Hindlimb muscle (tissue), 1 donor: ENCODE measurements around the gene LMX1B. TPM values are rescaled to one million over a fixed set of nuclear protein-coding genes. Genes with fewer than 3 reads are reported as not detected.

Experiments
- DNase-seq: peaks from one replicate; pipeline ENCODE4 v3.0.0-alpha.2; 2013
- polyA plus RNA-seq: library from polyadenylated mRNA; unstranded; fragments of 120-200 nt; gene quantifications from one replicate; pipeline ENCODE4 v1.2.1, GENCODE V29; 2013; ENCODE audit not compliant: insufficient read length

LMX1B gene
- polyA plus RNA-seq, 1 donor: 0.28 TPM

DNA sequence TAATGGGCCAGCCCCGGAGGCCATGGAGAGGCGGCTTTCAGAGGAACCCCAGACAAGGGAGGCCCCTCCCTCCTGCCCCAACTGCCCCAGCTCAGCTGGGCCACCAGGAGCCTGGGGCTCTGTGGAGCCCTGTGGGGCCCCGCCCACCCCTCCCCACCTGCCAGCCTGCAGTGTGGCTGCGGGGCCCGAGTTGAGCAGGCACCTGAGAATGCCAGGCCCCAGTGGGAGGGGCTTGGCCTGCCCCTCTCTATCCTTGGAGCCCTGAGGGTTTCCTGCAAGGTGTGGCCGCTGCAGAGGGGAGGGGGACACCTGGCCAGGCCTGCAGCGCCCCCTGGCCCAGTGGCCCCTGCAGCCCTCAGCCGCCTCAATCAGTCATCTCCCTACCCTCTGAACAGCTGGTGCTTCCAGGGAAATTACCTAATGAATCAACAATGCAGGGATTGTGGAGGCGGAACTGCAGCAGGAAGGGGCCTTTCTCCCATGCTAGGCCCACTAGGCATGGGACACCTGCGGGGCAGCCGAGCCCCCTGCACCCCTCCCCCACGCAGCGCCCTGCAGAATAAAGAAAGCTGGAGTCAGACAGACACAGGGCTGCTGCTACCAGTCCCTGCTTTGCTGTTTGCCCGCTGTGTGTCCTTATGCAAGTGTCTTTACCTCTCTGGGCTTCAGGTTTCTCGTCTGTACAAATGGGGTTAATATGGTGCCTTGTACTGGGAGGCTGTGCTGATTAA lies 48.0 kb downstream of the LMX1B start:
- DNase-seq: no peak

DNA sequence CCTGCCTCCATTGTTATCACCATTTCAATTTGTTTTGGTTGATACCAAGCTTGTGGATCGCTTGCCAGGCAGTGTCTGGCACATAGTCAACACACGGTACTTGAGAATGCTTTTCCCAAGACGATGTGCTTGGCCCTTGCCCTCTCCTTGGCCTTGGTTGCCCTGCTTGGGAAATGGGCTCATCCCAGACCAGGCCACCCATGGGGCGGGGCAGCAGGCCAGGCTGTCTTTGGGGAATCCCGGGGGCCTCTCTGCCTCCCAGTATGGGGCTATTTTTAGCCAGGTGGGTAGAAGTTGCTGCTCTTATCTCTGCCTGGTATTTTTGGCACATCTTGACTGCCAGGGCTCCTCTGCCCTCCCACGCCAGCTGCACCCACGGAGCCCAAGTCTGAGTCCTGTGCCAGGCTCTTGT lies 49.9 kb downstream of the LMX1B start:
- DNase-seq: no peak

DNA sequence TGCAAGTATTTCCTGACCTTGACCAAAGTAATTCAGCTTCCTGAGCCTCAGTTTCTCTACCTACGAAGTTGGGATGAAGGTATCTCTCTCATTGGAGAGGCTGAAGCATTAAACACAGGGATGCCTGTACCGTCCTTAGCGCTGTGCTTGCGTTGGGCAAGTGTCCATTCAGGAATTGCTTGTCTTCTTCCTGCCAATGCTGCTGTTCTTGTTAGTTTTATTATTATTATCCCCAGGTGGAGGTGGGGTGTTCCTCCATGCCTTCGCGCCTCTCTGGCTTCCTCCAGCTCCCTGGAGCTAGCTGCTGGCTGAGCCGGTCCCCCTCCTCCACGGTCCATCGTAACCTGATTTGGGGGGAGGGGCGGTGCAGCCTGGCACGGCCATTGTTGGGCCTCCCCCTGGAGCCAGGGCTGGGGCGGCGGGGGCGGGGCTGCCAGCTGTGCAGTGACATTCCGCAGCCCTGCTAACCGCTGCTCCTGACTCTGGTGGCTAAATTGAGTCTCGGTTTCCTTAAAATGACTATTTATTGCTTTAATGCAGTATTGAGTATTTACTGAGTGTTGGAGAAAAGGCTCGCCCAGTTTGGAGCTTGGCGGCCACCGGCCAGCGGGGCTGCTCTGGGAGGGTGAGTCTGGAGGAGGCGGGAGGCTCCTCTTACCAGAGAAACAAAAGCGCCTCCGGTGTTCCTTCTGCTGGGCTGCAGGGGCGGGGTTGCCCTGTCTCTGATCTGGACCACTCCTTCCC lies 51.3 kb downstream of the LMX1B start:
- no peak for DNase-seq

DNA sequence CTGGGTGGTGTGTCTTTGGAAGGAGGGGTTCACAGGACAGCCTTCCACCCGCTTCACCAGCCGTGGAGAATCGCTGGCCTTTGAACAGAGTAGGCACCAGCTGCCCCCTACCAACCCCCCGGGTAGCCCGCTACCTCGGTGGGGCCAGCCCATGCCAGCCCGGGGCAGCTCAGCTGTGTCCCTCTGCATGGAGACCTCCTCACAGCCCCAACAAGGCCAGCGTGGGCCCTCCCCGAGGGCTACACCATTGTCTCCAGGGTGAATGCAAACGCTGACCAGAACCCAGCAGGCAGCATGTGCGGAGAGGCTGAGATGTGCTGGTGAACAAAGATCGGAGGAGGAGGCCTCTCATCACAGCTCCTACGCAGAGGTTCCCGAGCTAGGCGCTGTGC lies 51.9 kb downstream of the LMX1B start:
- DNase-seq: no peak

DNA sequence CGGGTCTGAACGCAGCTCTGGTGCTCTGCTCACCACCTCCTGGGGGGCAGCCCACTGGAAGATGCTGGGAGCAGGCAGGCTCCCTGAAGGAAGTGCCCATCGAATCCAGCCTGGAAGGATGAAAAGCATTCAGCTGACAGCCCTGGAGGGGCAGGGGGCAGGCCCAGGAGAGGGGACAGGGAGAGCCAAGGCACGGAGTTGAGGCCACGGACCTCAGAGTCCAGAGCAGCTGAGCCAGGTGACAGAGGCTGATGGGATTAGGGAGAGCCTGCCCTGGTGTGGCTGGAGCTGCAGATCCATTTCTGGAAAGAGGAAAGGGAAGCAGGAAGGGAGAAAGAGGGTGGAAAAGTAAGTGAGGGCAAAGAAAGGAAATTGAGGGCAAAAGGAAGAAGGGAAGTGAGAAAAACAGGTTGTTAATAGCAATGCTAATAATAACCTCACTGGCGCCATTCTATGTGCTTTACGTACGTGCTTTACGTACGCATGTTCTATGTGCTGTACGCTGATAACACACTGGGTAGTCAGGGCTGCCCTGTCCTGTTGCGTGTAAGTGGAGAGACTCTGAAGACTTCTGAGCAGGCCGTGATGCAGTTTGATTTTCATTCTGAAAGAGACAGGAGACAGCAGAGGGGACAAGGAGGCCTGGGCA lies 52.6 kb downstream of the LMX1B start:
- no peak for DNase-seq

DNA sequence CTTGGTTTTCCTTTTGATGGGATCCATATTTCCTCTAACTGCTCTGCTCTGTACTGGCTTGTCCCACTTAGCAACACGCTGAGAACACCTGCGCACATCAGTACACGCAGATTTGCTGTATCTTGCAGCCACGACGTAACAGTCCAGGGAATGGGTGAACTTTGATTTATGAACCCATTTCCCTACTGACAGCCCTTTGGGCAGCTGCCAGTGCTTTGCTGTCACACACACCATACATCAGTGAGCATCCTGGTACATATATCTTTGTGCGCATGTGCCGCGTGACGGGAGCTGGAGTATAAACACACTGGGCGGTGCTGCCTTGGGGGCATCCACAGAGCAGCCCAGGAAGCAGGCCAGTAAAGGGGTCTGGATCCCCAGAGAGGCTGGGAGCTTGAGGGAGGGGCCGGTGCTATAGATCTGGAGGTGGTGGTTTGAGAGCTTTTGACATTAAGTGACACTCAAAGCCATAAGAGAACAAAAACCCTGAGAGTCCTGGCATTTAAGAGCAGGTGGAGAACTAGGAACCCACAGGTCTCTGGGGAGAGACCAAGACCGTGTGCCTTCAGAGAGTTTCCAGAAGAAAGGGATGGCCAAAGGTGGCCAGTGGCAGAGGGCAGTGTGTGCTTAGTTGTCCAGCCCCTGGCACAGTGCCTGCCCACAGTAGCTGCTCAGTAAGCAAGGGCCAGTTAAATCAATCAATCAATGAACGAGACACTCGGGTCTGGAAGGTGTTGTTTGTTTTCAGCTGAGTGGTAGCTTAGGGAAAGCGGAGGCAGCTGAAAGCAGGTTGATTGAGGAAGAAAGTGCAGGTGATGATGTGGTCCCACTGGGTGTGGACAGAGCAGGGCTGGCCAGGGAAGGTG lies 53.7 kb downstream of the LMX1B start:
- no peak for DNase-seq

DNA sequence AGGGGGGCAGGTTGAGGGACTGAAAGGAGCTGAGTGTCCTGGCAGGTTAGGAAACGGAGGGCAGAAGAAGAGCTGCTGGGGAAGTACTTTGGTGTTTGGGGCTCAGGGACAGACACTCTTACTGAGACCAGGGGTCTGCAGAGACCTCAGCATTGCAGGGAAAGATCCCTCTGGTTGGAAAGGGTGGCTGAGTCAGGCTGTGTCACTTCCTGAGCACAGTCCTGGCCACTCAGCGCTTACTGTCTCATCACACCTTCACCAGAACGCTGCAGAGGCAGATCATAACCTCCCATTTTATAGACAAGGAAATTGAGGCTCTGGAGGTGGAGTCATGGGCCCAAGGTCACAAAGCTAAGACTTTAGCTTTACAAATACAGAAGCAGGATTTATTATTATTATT lies 54.3 kb downstream of the LMX1B start:
- DNase-seq: no peak

DNA sequence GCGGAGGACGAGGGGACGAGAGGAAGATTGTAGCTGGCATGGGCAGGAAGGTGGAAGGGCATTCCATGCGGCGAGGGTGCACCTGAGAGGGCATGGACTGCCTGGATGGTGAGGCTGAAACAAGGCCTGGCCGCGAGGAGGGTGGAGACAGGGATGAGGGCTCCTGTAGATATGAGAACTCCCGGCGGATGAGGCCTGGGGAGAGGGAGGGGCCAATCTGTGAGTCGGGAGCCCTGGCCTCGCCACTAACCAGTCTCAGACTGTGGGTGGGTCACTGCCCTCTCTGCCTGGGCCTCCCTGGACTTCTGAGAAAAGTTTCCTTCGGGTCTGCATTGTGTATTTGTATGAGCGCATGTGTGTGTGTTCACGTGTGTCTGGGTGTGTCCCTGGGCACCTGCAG lies 55.4 kb downstream of the LMX1B start:
- no peak for DNase-seq

DNA sequence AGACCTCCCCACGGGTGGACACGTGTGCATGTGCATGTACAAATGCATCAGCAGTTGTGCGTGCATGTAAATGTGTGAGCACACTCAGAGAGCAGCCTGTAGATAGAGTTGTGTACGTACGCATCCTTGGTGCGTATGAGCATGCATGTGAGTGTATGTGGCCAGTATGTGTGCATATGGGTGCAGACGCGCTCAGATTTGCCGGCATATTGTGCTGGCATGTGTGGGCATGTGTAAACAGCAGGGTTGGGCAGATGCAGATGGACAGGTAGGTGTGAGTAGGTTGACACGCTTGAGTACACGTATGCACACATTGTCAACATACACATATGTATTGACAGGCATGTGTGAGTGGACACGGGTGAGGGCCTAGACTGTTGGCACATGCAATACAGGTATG lies 56.5 kb downstream of the LMX1B start:
- no peak for DNase-seq

DNA sequence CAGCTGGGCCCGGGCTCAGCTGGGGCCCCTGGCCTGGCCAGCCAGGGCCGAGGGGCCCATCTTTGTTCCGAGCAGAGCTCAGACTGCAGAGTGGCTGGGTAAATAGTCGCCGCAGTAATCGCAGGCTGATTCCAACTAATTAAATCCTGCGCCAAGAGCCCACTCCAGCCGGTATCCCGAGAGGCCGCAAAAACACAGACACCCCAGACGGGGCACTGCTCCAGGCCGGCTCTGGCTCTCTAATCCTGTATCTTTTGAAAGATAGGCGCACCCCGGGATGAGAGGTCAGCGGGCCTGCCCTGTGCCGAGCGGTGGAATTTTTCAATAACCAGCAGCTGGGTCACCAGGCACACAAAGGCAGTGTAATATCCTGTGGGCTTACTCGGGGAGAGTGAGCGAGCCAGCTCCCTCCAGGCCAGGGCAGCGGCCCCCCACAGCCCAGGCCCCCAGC lies 57.7 kb downstream of the LMX1B start:
- no peak for DNase-seq

DNA sequence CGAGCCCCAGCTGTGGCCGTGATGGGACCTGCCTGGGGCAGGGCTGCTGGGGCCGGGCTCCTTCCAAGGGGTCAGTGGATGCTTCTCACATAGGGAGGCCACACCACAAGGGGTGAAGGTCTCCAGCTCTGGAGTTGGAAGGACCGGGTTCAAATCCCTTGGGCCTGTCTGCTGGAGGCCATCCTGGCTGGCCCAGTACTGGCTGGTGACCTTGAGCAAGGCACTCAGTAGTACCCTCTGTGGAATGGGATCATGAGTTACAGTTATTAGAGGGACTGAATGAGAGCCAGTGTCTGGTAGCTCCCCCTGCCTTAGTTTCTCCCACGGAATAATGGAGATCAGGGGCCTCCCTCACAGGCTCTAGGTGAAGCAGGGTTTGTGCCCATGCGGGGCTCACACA lies 58.3 kb downstream of the LMX1B start:
- DNase-seq: no peak

DNA sequence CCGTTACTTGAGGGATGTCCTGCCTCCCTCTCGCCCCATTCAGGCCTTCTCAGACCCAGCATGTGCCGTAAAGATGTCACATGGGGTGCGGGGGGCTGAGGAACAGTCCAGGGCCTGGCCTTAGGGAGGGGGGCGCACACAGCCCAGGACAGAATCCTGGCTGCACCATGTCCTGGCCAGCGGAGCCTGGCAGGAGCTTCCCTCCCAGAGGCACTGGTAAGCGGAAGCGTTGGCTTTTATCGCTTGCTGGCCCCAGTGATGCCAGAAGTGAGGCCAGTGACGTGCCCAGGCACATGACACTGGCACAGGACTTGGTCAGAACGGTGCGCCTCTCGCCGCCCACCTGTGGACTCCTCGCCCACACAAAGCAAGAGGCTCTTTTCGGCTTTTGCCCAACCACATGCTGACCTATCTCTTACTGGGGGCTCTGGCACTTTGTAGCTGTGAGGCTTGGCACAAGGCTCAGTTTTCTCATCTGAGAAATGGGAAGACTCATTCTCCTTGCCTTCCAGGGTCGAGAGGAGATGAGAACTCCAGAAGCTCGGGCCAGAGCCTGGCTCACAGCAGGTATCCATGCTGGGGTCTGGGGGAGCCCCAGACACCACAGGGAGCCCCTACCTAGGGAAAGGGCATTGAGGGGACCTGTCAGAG lies 59.0 kb downstream of the LMX1B start:
- DNase-seq: no peak

DNA sequence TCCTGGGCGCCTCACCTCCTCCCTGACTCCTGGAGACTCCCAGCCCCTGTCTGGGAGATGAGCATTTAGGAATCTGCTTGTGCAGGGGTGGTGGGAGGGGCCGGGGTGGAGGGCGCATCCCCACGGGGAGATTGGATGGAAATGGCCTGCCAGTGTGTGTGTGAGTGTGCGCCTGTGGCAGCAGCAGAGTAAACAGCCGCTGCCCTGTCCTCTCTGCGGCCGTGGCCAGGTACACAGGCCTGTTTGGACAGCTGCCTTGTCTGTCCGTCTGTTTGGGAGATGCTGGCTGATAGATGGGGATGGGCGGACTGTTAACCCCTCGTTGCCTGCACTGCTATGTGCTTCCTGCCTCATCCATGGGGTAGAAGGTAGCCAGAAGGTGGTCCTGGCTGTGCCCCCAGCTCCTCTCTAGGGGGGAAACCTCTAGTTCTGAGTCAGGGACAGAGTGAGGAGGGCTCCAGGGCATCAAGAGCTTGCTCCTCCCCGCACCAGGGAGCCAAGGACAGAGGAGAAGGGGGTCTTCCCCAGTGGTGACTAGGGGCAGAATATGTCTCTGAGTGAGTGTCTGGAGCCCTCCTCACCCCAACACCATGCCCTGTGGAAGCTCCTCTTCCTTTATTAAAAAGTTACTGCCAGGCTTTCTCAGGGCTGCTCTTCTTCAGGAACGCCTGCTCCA lies 60.1 kb downstream of the LMX1B start:
- DNase-seq: no peak

DNA sequence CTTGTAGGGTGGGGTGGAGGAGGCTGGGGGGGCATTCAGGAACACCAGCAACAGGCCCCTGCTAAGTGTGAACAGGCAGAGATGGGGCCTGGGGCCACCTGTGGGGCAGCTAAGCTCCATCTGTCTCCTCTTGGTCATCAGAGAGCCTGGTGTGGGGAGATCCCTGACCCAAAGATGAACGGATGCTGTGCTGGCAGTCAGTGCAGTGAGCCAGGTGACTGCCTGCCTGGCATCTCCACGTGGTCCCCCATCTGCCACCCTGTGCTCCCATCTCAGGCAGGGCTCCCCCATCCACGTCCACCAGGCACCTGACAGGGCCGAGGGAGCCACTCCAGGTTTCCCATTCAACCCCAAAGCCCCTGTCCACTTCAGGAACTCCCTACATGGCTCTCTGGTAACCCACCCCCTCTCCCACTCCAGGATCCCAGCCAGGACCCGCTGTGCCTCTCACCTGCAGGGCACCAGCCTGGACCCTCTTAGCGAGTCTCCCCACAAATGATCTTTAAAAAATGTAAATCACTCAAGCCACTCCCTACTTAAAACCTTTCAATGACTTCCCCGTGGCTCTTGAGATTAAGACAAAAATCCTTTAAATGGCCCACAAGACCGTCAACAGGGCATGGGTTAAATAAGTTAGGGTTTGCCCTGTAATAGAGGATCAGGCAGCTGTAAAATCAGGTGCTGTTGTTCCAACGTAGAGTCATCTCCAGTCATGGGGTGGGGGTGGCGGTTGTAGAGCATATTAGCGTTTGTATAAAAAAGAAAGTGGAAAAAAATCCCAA lies 60.8 kb downstream of the LMX1B start:
- DNase-seq: no peak

DNA sequence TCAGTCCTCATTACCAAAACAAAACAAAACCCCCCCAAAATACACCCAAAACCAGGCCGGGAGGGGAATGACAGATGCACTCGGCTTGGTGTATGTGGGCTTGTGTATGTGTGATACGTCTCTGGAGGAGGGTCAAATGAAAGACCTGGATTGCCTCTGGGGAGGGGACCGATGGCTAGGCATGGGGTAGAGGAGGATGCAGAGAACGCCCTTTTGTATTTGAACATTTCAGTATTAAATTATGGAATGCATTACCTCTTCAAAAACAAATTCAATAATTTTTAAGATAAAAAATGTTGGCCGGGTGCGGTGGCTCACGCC lies 61.4 kb downstream of the LMX1B start:
- DNase-seq: no peak

DNA sequence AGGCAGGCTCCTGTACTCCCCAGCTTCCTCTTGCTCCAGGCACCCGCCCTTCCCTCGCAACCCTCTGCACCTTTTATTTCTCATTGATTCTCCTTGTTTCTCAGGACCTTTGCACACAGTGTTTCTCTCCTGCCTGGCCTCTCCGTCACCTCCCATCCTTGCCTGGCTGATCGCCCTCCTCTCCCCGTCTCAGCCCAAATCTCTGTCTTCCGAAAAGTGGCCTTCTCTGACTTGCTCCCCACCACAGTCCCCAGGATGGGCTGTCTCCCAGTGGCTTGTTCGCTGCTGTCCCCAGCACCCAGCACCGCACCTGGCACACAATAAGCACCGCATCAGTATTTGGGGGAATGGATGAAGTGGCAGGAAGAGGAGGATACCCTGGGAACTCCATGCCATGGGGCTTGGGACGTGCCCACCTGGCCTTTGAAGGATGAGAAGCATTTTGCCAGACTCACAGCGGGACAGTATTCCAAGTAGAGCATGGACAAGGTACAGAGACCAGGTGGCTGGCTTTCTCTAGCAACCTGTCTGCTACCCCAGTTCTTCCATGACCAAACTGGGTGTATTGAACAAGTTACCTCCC lies 62.5 kb downstream of the LMX1B start:
- DNase-seq: no peak

DNA sequence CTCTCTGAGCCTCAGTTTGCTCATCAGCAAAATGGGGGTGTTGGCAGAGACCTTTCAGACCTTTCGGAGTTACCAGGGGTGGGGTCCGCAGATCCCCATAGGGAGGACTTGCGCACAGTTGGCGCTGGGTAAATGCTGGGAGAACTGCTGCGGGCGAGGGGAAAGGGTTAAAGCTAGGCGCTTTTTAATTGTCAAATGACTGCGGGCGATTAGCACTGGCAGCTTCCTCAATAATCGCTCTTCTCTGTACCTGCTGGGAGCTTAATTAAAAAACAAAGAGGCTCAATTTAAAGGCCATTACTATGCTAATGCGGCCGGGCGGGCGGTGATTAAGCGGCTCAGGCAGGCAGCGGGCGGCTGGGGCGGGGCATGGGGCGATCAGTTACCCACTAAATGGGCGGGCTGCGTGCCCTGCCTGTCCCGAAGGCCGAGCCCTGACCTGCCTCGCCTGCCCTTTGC lies 63.0 kb downstream of the LMX1B start:
- DNase-seq: no peak

DNA sequence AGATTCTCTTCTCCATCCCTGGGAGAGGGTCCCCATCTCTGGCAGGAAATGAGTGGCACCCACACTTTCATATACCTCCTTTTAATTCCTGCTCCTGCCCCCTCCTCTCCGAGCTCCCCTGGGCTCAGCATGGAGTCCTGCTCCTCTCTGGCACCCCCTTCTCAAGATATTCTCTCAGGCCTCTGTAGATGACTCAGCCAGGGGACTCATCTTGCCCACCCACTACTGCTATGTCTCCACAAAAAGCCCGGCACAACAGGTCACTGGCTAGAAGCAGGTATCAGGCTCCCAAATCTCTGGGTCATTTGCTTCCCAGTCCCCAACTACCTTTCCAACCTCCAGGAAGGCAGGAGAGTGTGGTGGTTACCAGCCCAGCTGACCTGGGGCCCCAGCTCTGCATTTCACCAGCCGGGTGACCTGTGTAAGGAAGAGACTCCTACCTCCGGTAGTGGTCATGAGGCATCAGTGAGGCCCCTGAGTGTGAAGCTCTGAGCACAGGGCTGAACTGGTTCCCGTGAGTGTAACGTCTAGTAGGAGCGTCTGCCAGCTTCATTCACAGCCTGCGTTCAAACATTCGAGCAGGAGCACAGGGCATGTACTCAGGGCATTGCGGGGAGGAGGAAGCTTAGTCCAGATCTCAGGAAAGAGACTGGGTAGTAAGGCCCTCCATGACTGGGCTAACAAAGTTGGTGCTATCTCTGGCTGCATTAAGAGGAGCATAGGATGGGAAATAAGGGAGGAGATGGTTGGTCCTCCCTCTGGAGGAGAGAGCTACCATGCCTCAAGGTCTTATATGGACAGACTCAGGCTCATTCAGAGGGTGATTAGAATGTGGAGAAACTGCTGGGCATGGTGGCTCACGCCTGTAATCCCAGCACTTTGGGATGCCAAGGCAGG lies 63.7 kb downstream of the LMX1B start:
- no peak for DNase-seq

DNA sequence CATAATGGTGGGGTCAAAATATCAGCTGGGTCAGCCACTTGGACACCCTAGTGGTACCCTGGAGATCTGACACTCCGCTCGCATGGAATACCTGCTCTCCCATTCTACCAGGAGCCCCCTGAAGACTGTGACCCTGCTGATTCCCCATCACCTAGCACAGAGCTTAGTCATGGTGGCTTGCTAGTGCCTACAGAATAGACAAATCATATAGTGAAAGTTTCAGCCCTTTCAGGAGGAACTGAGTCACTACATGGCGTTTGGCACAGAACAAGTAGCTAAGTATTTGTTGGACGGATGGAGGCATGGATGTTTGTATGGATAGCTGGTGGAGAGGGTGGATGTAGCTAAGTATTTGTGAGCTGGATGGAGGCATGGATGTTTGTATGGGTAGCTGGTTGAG lies 65.3 kb downstream of the LMX1B start:
- no peak for DNase-seq
